HFFc6 (cell line): ENCODE results near the gene MALRD1. TPM values are rescaled to one million over a fixed set of nuclear protein-coding genes. Genes with fewer than 3 reads are reported as not detected.
"Not testable (repeated sequence)": the region's sequence is repeated elsewhere in the genome, so short reads cannot be mapped to it uniquely, and the experiment has no call there.

Source experiments
- DNase-seq: peaks from one replicate; pipeline ENCODE4 v3.0.0-alpha.2; 2018
- H3K27ac Mint-ChIP-seq: 2 replicates; pipeline ENCODE4 v1.8.0; 2020; ENCODE audit warnings: mild to moderate bottlenecking, mixed read lengths
- H3K27me3 Mint-ChIP-seq: 2 replicates; pipeline ENCODE4 v1.8.0; 2021; ENCODE audit warnings: mild to moderate bottlenecking, moderate library complexity, mixed read lengths; ENCODE audit not compliant: insufficient read depth
- H3K36me3 Mint-ChIP-seq: 2 replicates; pipeline ENCODE4 v1.8.0; 2021; ENCODE audit warnings: low read depth, mixed read lengths
- H3K4me1 Mint-ChIP-seq: 2 replicates; pipeline ENCODE4 v1.8.0; 2020; ENCODE audit warnings: low read depth, mixed read lengths
- H3K4me3 Mint-ChIP-seq: 2 replicates; pipeline ENCODE4 v1.8.0; 2020; ENCODE audit warnings: mild to moderate bottlenecking, moderate library complexity, mixed read lengths
- H3K9me3 Mint-ChIP-seq: 2 replicates; pipeline ENCODE4 v1.8.0; 2020; ENCODE audit warnings: mild to moderate bottlenecking, mixed read lengths
- CTCF ChIP-seq: fragments of 200-600 bp; sonication (generic); IDR thresholded peaks from 2 replicates; pipeline ENCODE4 v1.5.0; 2021; ENCODE audit warnings: antibody characterized with exemption, mild to moderate bottlenecking
- total RNA-seq, 6 experiments: library from RNA; stranded (reverse); fragmentation: NEBNext Ultra II Directional; extraction: Animal tissue kit (Norgen Biotek cat#: 25700); gene quantifications; 2 replicates in 1 of 6; 3 replicates in 5 of 6; pipeline ENCODE4 v1.2.3, GENCODE V29; 2021

The MALRD1 gene
- total RNA-seq, 6 experiments from 2014 or later, result not detected

GRCh38 chr10:19756919-19757318 is 708.3 kb downstream of the MALRD1 start:
- Mint-ChIP-seq H3K9me3 (peaks cover 15% of the 10 kb centered on the region; the same call in 1 of the 2 replicates), H3K27ac (no peak overlapping the region), H3K4me1 (no peaks in the 10 kb centered on the region), H3K27me3 (no peaks in the 10 kb centered on the region), H3K36me3 (no peaks in the 10 kb centered on the region), H3K4me3 (no peak overlapping the region)
- no peak for DNase-seq
- TF ChIP-seq CTCF, result no peak

GRCh38 chr10:19762026-19762425 is 713.4 kb downstream of the MALRD1 start:
- H3K27me3 Mint-ChIP-seq, result no peaks in the 10 kb centered on the region
- no peak for TF ChIP-seq CTCF
- no peak overlapping the region for H3K4me3 Mint-ChIP-seq
- no peaks in the 10 kb centered on the region for H3K4me1 Mint-ChIP-seq
- H3K27ac Mint-ChIP-seq, result no peak overlapping the region
- H3K9me3 Mint-ChIP-seq, result peaks cover 19% of the 10 kb centered on the region
- H3K36me3 Mint-ChIP-seq, result 0 out of 2 replicates have a peak, but pooled peaks cover 3% of the 10 kb centered on the region
- DNase-seq, result no peak

GRCh38 chr10:19764111-19764510 is 715.5 kb downstream of the MALRD1 start:
- Mint-ChIP-seq H3K27me3 (no peaks in the 10 kb centered on the region), H3K27ac (no peak overlapping the region), H3K36me3 (0 out of 2 replicates have a peak, but pooled peaks cover 3% of the 10 kb centered on the region), H3K4me3 (no peak overlapping the region), H3K4me1 (no peaks in the 10 kb centered on the region), H3K9me3 (peaks cover 18% of the 10 kb centered on the region)
- DNase-seq, result no peak
- no peak for TF ChIP-seq CTCF

GRCh38 chr10:19767876-19768275 is 719.3 kb downstream of the MALRD1 start:
- no peak for TF ChIP-seq CTCF
- no peak for DNase-seq
- Mint-ChIP-seq H3K27ac (no peak overlapping the region), H3K4me1 (no peaks in the 10 kb centered on the region), H3K27me3 (no peaks in the 10 kb centered on the region), H3K9me3 (peaks cover 18% of the 10 kb centered on the region), H3K4me3 (no peak overlapping the region), H3K36me3 (0 out of 2 replicates have a peak, but pooled peaks cover 3% of the 10 kb centered on the region)

GRCh38 chr10:19769826-19770225 is 721.2 kb downstream of the MALRD1 start:
- not testable (repeated sequence) for DNase-seq

GRCh38 chr10:19772972-19773371 is 724.4 kb downstream of the MALRD1 start:
- no peak overlapping the region for H3K27ac Mint-ChIP-seq
- H3K4me1 Mint-ChIP-seq, result no peaks in the 10 kb centered on the region
- H3K27me3 Mint-ChIP-seq, result no peaks in the 10 kb centered on the region

More at GRCh38 chr10:19769826-19770225, 721.2 kb downstream of the MALRD1 start:
- H3K27ac Mint-ChIP-seq, H3K27me3 Mint-ChIP-seq, H3K4me1 Mint-ChIP-seq, H3K36me3 Mint-ChIP-seq, H3K9me3 Mint-ChIP-seq, H3K4me3 Mint-ChIP-seq: not testable (repeated sequence)

More at GRCh38 chr10:19772972-19773371, 724.4 kb downstream of the MALRD1 start:
- no peaks in the 10 kb centered on the region for H3K36me3 Mint-ChIP-seq
- no peak for TF ChIP-seq CTCF
- no peak for DNase-seq
- no peak overlapping the region for H3K4me3 Mint-ChIP-seq
- peaks cover 4% of the 10 kb centered on the region; the same call in 1 of the 2 replicates for H3K9me3 Mint-ChIP-seq
